H9 (cell line): ENCODE data around the gene FHL3. TPM values are rescaled to one million over a fixed set of nuclear protein-coding genes. Genes with fewer than 3 reads are reported as not detected.

Experiments
- DNase-seq: peaks from one replicate; pipeline ENCODE4 v3.0.0-alpha.2; 2017
- H2AFZ ChIP-seq: one replicate; pipeline ENCODE4 v1.6.1; 2013; ENCODE audit warnings: mild to moderate bottlenecking, low read length, control low read depth, moderate library complexity
- H2AK5ac ChIP-seq: 2 replicates; pipeline ENCODE4 v1.6.1; 2013; ENCODE audit warnings: low read length, control low read depth, mixed read lengths; ENCODE audit not compliant: insufficient read length
- H2BK120ac ChIP-seq: one replicate; pipeline ENCODE4 v1.6.1; 2013; ENCODE audit warnings: low read depth, mild to moderate bottlenecking, low read length, control low read depth, inconsistent platforms; ENCODE audit not compliant: poor library complexity, severe bottlenecking
- H2BK12ac ChIP-seq: 2 replicates; pipeline ENCODE4 v1.6.1; 2013; ENCODE audit warnings: low read length, control low read depth, mixed read lengths, low read depth; ENCODE audit not compliant: insufficient read length
- H2BK15ac ChIP-seq: 2 replicates; pipeline ENCODE4 v1.6.1; 2013; ENCODE audit warnings: low read depth, low read length, control low read depth
- H2BK20ac ChIP-seq: one replicate; pipeline ENCODE4 v1.6.1; 2013; ENCODE audit warnings: low read depth, mild to moderate bottlenecking, low read length, control low read depth, inconsistent platforms; ENCODE audit not compliant: poor library complexity, severe bottlenecking
- H2BK5ac ChIP-seq: 2 replicates; pipeline ENCODE4 v1.6.1; 2013; ENCODE audit warnings: low read length, control low read depth, mixed read lengths; ENCODE audit not compliant: insufficient read length
- H3K14ac ChIP-seq: 2 replicates; pipeline ENCODE4 v1.6.1; 2013; ENCODE audit warnings: low read length, control low read depth; ENCODE audit not compliant: insufficient read depth
- H3K18ac ChIP-seq: 2 replicates; pipeline ENCODE4 v1.6.1; 2013; ENCODE audit warnings: low read depth, mild to moderate bottlenecking, mixed read lengths, low read length, control low read depth; ENCODE audit not compliant: insufficient read length
- H3K23ac ChIP-seq: 2 replicates; pipeline ENCODE4 v1.6.1; 2013; ENCODE audit warnings: low read length, control low read depth, mixed read lengths, low read depth; ENCODE audit not compliant: insufficient read length
- H3K23me2 ChIP-seq: 2 replicates; pipeline ENCODE4 v1.6.1; 2013; ENCODE audit warnings: low read depth, mild to moderate bottlenecking, mixed read lengths, low read length, control low read depth; ENCODE audit not compliant: insufficient read length, poor library complexity, severe bottlenecking
- H3K27ac ChIP-seq: 2 replicates; pipeline ENCODE4 v1.5.1; 2013; ENCODE audit warnings: low read length, control low read depth, mixed read lengths, low read depth; ENCODE audit not compliant: insufficient read length
- H3K27me3 ChIP-seq: 2 replicates; pipeline ENCODE4 v1.6.1; 2013; ENCODE audit warnings: low read length, control low read depth, inconsistent platforms; ENCODE audit not compliant: insufficient read depth
- H3K4ac ChIP-seq: 2 replicates; pipeline ENCODE4 v1.6.1; 2013; ENCODE audit warnings: low read depth, mild to moderate bottlenecking, control low read depth, inconsistent platforms, low read length, moderate library complexity
- H3K4me1 ChIP-seq: 2 replicates; pipeline ENCODE4 v1.6.1; 2013; ENCODE audit warnings: low read length, control low read depth, inconsistent platforms; ENCODE audit not compliant: insufficient read depth
- H3K4me2 ChIP-seq: 2 replicates; pipeline ENCODE4 v1.6.1; 2013; ENCODE audit warnings: low read length, control low read depth, mixed read lengths; ENCODE audit not compliant: insufficient read length, insufficient read depth
- H3K56ac ChIP-seq: 2 replicates; pipeline ENCODE4 v1.6.1; 2013; ENCODE audit warnings: low read depth, mild to moderate bottlenecking, mixed read lengths, low read length, control low read depth; ENCODE audit not compliant: insufficient read length
- H3K79me1 ChIP-seq: 2 replicates; pipeline ENCODE4 v1.6.1; 2013; ENCODE audit warnings: low read depth, mild to moderate bottlenecking, moderate library complexity, low read length, control low read depth, inconsistent platforms; ENCODE audit not compliant: insufficient read depth, poor library complexity, severe bottlenecking
- H3K79me2 ChIP-seq: 2 replicates; pipeline ENCODE4 v1.6.1; 2013; ENCODE audit warnings: low read length, control low read depth, inconsistent platforms; ENCODE audit not compliant: insufficient read depth
- H3K9ac ChIP-seq: 2 replicates; pipeline ENCODE4 v1.6.1; 2013; ENCODE audit warnings: low read length, control low read depth, mixed read lengths; ENCODE audit not compliant: insufficient read length; ENCODE audit errors: extremely low read depth
- H3K9me3 ChIP-seq: one replicate; pipeline ENCODE4 v1.6.1; 2013; ENCODE audit warnings: low read depth, low read length, inconsistent platforms; ENCODE audit not compliant: control insufficient read depth
- H3T11ph ChIP-seq: one replicate; pipeline ENCODE4 v1.6.1; 2013; ENCODE audit warnings: mild to moderate bottlenecking, low read length, control low read depth, inconsistent platforms
- H4K20me1 ChIP-seq: one replicate; pipeline ENCODE4 v1.6.1; 2013; ENCODE audit not compliant: control insufficient read depth, insufficient read length, insufficient read depth
- H4K5ac ChIP-seq: 2 replicates; pipeline ENCODE4 v1.6.1; 2013; ENCODE audit warnings: low read depth, mild to moderate bottlenecking, mixed read lengths, low read length, control low read depth; ENCODE audit not compliant: insufficient read length
- H4K8ac ChIP-seq: replicated peaks from 2 replicates; pipeline ENCODE4 v1.6.1; 2013; ENCODE audit warnings: low read length, control low read depth, mixed read lengths, low read depth; ENCODE audit not compliant: insufficient read length
- H4K91ac ChIP-seq: 2 replicates; pipeline ENCODE4 v1.6.1; 2013; ENCODE audit warnings: low read depth, mild to moderate bottlenecking, moderate library complexity, mixed read lengths, low read length, control low read depth; ENCODE audit not compliant: insufficient read length
- H3K27ac Mint-ChIP-seq, 3 experiments: 2 replicates in 2 of 3; 3 replicates in 1 of 3; pipeline ENCODE4 v1.8.0; 2020 to 2021; ENCODE audit warnings: mixed read lengths in 3 of 3, mild to moderate bottlenecking in 1 of 3, moderate library complexity in 1 of 3
- H3K27me3 Mint-ChIP-seq: 2 replicates; pipeline ENCODE4 v1.8.0; 2021; ENCODE audit warnings: low read depth, mild to moderate bottlenecking, moderate library complexity, mixed read lengths
- H3K36me3 Mint-ChIP-seq, 3 experiments: 2 replicates in 2 of 3; 3 replicates in 1 of 3; pipeline ENCODE4 v1.8.0; 2020 to 2021; ENCODE audit warnings: low read depth in 3 of 3, mixed read lengths in 3 of 3; ENCODE audit not compliant: insufficient read depth in 1 of 3
- H3K4me1 Mint-ChIP-seq, 2 experiments: 2 replicates each; pipeline ENCODE4 v1.8.0; 2020; ENCODE audit warnings: mixed read lengths in 2 of 2
- H3K4me3 Mint-ChIP-seq, 2 experiments: 2 replicates in 1 of 2; 3 replicates in 1 of 2; pipeline ENCODE4 v1.8.0; 2020 to 2021; ENCODE audit warnings: mild to moderate bottlenecking in 2 of 2, mixed read lengths in 2 of 2, moderate library complexity in 1 of 2
- H3K9me3 Mint-ChIP-seq, 2 experiments: 2 replicates in 1 of 2; 3 replicates in 1 of 2; pipeline ENCODE4 v1.8.0; 2020; ENCODE audit warnings: mild to moderate bottlenecking in 2 of 2, mixed read lengths in 2 of 2, moderate library complexity in 1 of 2
- WGBS: extraction: QIAGEN DNeasy Blood & Tissue Kit; methylation state at CpG from one replicate; pipeline ENCODE4 v1.1.7; 2013; ENCODE audit warnings: missing lambda C conversion rate, low lambda C conversion rate, mixed read lengths; ENCODE audit not compliant: insufficient read length; ENCODE audit errors: extremely low coverage; 5-methylcytosine and 5-hydroxymethylcytosine counted together
- total RNA-seq: library from RNA; stranded (reverse); gene quantifications from 2 replicates; pipeline ENCODE4 v1.2.1, GENCODE V29; 2021
- TF ChIP-seq, protein P1 (sequence below): fragments of 200-600 bp; sonication (generic); conservative IDR thresholded peaks from 3 replicates; pipeline ENCODE4 v1.8.0; 2021; ENCODE audit warnings: antibody characterized with exemption, mild to moderate bottlenecking

Gene FHL3
- total RNA-seq, 1 experiment from 2014 or later: 32.8 TPM

- Histone ChIP-seq H3K4me1 (peaks cover 28% of the 10 kb centered on the region), H3K27ac (peak overlapping the region; percentile 60), H3K23ac (no peak overlapping the region), H3K14ac (peak overlapping the region; percentile 84), H2BK15ac (no peak overlapping the region), H3K27me3 (no peaks in the 10 kb centered on the region), H2BK20ac (no peak overlapping the region), H3K4ac (0 out of 2 replicates have a peak overlapping the region, but pooled peaks have one; percentile 16), H3K79me1 (no peaks in the 10 kb centered on the region), H3T11ph (no peak overlapping the region), H3K56ac (no peak overlapping the region), H3K4me2 (peak overlapping the region; percentile 19), H3K79me2 (peaks cover 12% of the 10 kb centered on the region; the same call in 1 of the 2 replicates), H4K8ac (no peak overlapping the region), H3K9ac (peak overlapping the region; percentile 9), H2BK120ac (no peak overlapping the region), H3K23me2 (peaks cover 18% of the 10 kb centered on the region), H4K91ac (peak overlapping the region; percentile 55), H4K5ac (peak overlapping the region; percentile 75), H3K9me3 (no peaks in the 10 kb centered on the region), H2AK5ac (no peak overlapping the region), H2AFZ (no peak overlapping the region), H3K18ac (peak overlapping the region; percentile 72), H2BK12ac (peak overlapping the region; percentile 70), H4K20me1 (no peaks in the 10 kb centered on the region), H2BK5ac (peak overlapping the region; percentile 2)
- Mint-ChIP-seq H3K27me3 (no peaks in the 10 kb centered on the region; the same call in 1 of the 2 replicates), H3K27ac (peak overlapping the region; percentile 94 to 98 (median 98)), H3K4me3 (peak overlapping the region; percentile 28 to 60; a peak in 2 of 5 replicates), H3K4me1 (peaks cover 53 to 59% of the 10 kb centered on the region in 2 experiments), H3K36me3 (peaks cover 17 to 32% (median 24%) of the 10 kb centered on the region in 3 experiments), H3K9me3 (no peaks in the 10 kb centered on the region)
- TF ChIP-seq, protein P1, sequence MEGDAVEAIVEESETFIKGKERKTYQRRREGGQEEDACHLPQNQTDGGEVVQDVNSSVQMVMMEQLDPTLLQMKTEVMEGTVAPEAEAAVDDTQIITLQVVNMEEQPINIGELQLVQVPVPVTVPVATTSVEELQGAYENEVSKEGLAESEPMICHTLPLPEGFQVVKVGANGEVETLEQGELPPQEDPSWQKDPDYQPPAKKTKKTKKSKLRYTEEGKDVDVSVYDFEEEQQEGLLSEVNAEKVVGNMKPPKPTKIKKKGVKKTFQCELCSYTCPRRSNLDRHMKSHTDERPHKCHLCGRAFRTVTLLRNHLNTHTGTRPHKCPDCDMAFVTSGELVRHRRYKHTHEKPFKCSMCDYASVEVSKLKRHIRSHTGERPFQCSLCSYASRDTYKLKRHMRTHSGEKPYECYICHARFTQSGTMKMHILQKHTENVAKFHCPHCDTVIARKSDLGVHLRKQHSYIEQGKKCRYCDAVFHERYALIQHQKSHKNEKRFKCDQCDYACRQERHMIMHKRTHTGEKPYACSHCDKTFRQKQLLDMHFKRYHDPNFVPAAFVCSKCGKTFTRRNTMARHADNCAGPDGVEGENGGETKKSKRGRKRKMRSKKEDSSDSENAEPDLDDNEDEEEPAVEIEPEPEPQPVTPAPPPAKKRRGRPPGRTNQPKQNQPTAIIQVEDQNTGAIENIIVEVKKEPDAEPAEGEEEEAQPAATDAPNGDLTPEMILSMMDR: no peak
- no peak for DNase-seq
- no CpG with 5 or more reads among the region's 2 CpGs for WGBS
Observed at GRCh38 chr1:38000233-38000528, 5.1 kb downstream of the FHL3 start.
